Cardiac septum (tissue), 1 donor: ENCODE measurements around the gene F5. TPM values are rescaled to one million over a fixed set of nuclear protein-coding genes. Genes with fewer than 3 reads are reported as not detected.
"Not testable (repeated sequence)": the region's sequence is repeated elsewhere in the genome, so short reads cannot be mapped to it uniquely, and the experiment has no call there.

Experiments
- DNase-seq: peaks from one replicate; pipeline ENCODE4 v3.0.0-alpha.2; 2020; ENCODE audit warnings: low spot score
- intact Hi-C: fragments of 100-400 bp; cut with DNase I; formaldehyde crosslinking; loops from one replicate; pipeline ENCODE4 v1.14.0; 2022
- total RNA-seq: library from RNA; stranded (reverse); fragmentation: NEBNext Ultra II Directional; extraction: Animal tissue kit (Norgen Biotek cat#: 25700); gene quantifications from one replicate; pipeline ENCODE4 v1.2.1, GENCODE V29; 2021
- donor health status: DM: no; HTN: no; CAD: no.

Gene F5
- total RNA-seq, 1 donor from 2014 or later = 0.97 TPM

- DNase-seq = no peak
- intact Hi-C loops = loop anchor here (5.0 kb wide), 1 partner anchor 257 kb away; no protein-coding TSS in a partner anchor
Observed at GRCh38 chr1:169550294-169550693, 36.0 kb downstream of the F5 start.

GRCh38 chr1:169548282-169548681, 38.0 kb downstream of the F5 start:
- DNase-seq = no peak

GRCh38 chr1:169546087-169546995, 39.9 kb downstream of the F5 start:
- intact Hi-C loops = loop anchor here (5.0 to 10.0 kb wide), 2 partner anchors 79 to 942 kb away; no protein-coding TSS in a partner anchor
- no peak for DNase-seq

More at GRCh38 chr1:169548282-169548681, 38.0 kb downstream of the F5 start:
- intact Hi-C loops = loop anchor here (5.0 to 10.0 kb wide), 2 partner anchors 81 to 943 kb away; no protein-coding TSS in a partner anchor

GRCh38 chr1:169545472-169545871, 40.8 kb downstream of the F5 start:
- intact Hi-C loops = loop anchor here (5.0 to 10.0 kb wide), 2 partner anchors 78 to 941 kb away; no protein-coding TSS in a partner anchor
- DNase-seq = no peak

- intact Hi-C loops = no loop called here
- no peak for DNase-seq
Observed at GRCh38 chr1:169538998-169539871, 47.0 kb downstream of the F5 start.

- no peak for DNase-seq
- intact Hi-C loops = no loop called here
Observed at GRCh38 chr1:169534653-169535052, 51.6 kb downstream of the F5 start.

GRCh38 chr1:169533528-169534190, 52.6 kb downstream of the F5 start:
- intact Hi-C loops, DNase-seq: not testable (repeated sequence)

- intact Hi-C loops = no loop called here
- DNase-seq = no peak
Observed at GRCh38 chr1:169530448-169530847, 55.8 kb downstream of the F5 start.

- intact Hi-C loops = no loop called here
- DNase-seq = no peak
Observed at GRCh38 chr1:169529068-169529642, 57.1 kb downstream of the F5 start.

GRCh38 chr1:169528215-169529067, 57.8 kb downstream of the F5 start:
- intact Hi-C loops = no loop called here
- DNase-seq = no peak

- intact Hi-C loops = no loop called here
- no peak for DNase-seq
Observed at GRCh38 chr1:169527451-169528214, 58.6 kb downstream of the F5 start.

- no peak for DNase-seq
- intact Hi-C loops = no loop called here
Observed at GRCh38 chr1:169527001-169527400, 59.3 kb downstream of the F5 start.

- intact Hi-C loops = no loop called here
- no peak for DNase-seq
Observed at GRCh38 chr1:169526120-169526832, 60.0 kb downstream of the F5 start.

GRCh38 chr1:169525391-169525790, 60.9 kb downstream of the F5 start:
- DNase-seq = no peak
- intact Hi-C loops = no loop called here

GRCh38 chr1:169523904-169524303, 62.4 kb downstream of the F5 start:
- DNase-seq = no peak

GRCh38 chr1:169521226-169521625, 65.1 kb downstream of the F5 start:
- DNase-seq = no peak
- intact Hi-C loops = no loop called here

More at GRCh38 chr1:169523904-169524303, 62.4 kb downstream of the F5 start:
- intact Hi-C loops = no loop called here
